ENCODE measurements around the gene A1BG.
"Not testable (repeated sequence)": the region's sequence is repeated elsewhere in the genome, so short reads cannot be mapped to it uniquely, and the experiment has no call there.

Gene A1BG

DNA sequence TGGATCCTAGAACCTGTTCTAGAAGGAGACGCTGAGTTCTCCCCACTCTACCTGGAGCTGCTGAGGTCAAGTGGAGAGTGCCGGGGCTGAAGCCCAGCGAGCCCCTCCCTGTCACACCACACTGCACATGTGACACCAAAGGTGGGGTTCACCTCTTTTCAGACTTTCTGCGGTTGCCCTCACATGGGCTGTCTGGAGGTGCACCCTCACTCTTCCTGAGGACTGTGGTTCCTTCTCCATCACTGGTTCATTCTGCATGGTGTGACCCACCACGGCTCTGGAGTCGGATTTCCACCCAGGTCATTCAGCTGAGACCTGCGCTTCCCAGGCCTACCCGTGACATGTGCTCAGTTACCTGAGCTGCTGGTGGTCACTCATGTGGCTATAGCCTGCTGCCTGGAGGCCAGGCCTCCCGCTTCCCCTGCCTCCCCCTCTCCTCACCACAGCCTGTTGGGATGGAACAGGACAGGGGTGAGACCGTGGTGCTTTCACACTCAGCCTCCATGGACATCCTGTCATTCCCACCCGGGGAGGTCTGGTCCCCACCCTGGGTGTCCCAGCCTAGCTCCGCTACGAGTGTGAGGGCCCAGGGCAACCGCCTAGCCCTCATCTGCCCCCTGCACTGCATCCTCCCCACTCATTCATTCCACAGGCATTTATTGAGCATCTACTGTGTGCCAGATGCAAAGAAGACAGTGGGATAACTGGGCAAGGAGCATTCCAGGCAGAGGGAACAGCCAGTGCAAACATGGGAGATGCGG lies 605 bp upstream of the A1BG start:
- Histone ChIP-seq H3K36me3 (ENCODE audit: control insufficient read depth, low read depth, low read length) (no peaks in the 10 kb centered on the region), H3K4me3 (ENCODE audit: low read length) (no peak overlapping the region), H3K9ac (ENCODE audit: low read length) (no peak overlapping the region), H3K4me1 (ENCODE audit: control insufficient read depth, low read depth, low read length) (no peaks in the 10 kb centered on the region), H3K27me3 (ENCODE audit: control insufficient read depth, insufficient read depth, low read length) (no peaks in the 10 kb centered on the region), H3K9me3 (ENCODE audit: control insufficient read depth, low read depth, low read length) (no peaks in the 10 kb centered on the region), H3K27ac (ENCODE audit: low read length) (no peak overlapping the region)

DNA sequence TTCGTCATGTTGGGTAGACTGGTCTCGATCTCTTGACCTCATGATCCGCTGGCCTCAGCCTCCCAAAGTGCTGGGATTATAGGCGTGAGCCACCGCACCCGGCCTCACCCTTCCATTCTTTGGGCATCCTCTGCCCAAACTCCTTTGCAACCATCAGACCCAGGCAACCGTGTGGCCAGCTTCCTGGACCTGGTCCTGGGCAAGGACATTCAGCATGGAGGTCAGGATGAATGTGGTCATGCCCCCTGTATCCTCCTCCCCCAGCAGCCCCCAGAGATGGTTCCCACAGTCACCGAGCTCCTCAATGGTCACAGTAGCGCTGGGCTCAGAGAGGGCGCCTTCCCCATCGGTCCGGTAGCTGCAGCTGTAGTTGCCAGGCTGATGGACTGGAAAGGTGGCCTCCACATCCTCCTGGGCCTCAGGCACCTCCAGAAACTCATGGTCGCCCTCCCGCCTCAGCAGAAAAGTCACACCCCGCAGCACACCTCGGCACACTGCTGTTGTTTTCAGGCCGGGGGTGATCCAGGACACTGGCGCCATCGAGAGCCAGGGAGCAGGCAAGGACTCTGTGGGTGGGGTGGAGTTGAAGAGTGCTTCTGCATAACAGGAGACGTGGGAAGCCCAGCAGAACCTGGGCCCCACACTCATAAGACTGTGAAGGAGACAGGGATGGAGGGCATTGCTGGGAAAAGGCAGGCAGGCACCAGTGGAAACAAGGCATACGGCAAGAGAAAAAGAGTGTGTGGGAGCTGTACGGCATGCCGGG lies 1.1 kb downstream of the A1BG start:
- Histone ChIP-seq H3K4me1 (ENCODE audit: control insufficient read depth, low read depth, low read length) (peaks cover 4% of the 10 kb centered on the region), H3K27ac (ENCODE audit: low read length) (no peak overlapping the region), H3K9me3 (ENCODE audit: control insufficient read depth, low read depth, low read length) (no peaks in the 10 kb centered on the region), H3K36me3 (ENCODE audit: control insufficient read depth, low read depth, low read length) (no peaks in the 10 kb centered on the region), H3K27me3 (ENCODE audit: control insufficient read depth, insufficient read depth, low read length) (peaks cover 7% of the 10 kb centered on the region), H3K9ac (ENCODE audit: low read length) (no peak overlapping the region), H3K4me3 (ENCODE audit: low read length) (no peak overlapping the region)

DNA sequence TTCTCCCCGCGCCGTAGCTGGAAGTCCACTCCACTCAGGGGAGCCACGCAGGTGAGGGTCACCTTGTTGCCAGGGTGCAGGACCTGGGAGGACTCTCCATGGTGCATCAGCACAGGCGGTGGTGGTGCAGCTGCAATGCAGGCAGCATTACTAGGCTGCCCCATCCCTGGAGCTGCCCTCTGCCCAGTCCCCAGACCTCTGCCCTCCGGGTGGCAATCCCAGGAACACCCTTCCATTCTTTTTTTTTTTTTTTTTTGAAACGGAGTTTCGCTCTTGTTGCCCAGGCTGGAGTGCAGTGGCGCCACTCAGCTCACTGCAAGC lies 1.8 kb downstream of the A1BG start:
- no peaks in the 10 kb centered on the region for H3K9me3 ChIP-seq (ENCODE audit: control insufficient read depth, low read depth, low read length)
- H3K4me1 ChIP-seq (ENCODE audit: control insufficient read depth, low read depth, low read length): peaks cover 4% of the 10 kb centered on the region
- H3K36me3 ChIP-seq (ENCODE audit: control insufficient read depth, low read depth, low read length): no peaks in the 10 kb centered on the region
- peaks cover 11% of the 10 kb centered on the region for H3K27me3 ChIP-seq (ENCODE audit: control insufficient read depth, insufficient read depth, low read length)
- no peak overlapping the region for H3K27ac ChIP-seq (ENCODE audit: low read length)
- H3K4me3 ChIP-seq (ENCODE audit: low read length): no peak overlapping the region
- no peak overlapping the region for H3K9ac ChIP-seq (ENCODE audit: low read length)

DNA sequence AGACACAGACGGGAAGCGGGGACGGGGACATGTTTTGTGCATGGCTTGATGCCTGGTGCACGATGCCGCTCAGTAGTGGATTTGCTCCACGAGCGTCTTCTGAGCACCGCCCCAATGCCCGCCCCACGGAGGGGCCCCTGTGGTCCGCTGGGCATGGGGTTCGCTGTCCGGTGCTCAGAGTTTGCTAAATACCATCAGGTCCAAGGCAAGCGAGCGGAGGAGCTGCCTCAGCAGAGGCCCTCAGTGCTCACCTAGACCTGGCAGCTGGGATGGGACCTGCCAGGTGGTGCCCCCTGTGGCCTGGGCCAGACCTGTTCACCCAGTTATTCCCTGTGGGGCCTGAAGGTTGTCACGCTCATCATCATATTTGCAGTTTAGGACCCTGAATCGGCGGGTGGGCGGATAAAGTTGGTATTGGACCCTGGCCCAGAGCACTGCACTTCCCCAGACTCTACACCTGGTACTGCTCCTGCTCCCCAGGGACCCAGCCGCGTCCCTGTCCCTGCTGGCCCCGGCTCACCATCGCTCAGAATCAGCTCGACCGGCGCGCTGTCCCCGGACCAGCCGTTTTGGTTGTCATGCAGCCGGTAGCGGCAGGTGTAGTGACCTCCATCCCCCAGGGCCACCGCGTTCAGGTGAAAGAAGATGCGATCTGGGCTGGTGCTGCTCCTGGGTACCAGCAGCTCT lies 2.3 kb downstream of the A1BG start:
- no peaks in the 10 kb centered on the region for H3K36me3 ChIP-seq (ENCODE audit: control insufficient read depth, low read depth, low read length)
- H3K4me3 ChIP-seq (ENCODE audit: low read length): no peak overlapping the region
- H3K9ac ChIP-seq (ENCODE audit: low read length): no peak overlapping the region
- no peak overlapping the region for H3K27ac ChIP-seq (ENCODE audit: low read length)
- H3K27me3 ChIP-seq (ENCODE audit: control insufficient read depth, insufficient read depth, low read length): peaks cover 16% of the 10 kb centered on the region
- H3K4me1 ChIP-seq (ENCODE audit: control insufficient read depth, low read depth, low read length): peaks cover 4% of the 10 kb centered on the region
- H3K9me3 ChIP-seq (ENCODE audit: control insufficient read depth, low read depth, low read length): no peaks in the 10 kb centered on the region

DNA sequence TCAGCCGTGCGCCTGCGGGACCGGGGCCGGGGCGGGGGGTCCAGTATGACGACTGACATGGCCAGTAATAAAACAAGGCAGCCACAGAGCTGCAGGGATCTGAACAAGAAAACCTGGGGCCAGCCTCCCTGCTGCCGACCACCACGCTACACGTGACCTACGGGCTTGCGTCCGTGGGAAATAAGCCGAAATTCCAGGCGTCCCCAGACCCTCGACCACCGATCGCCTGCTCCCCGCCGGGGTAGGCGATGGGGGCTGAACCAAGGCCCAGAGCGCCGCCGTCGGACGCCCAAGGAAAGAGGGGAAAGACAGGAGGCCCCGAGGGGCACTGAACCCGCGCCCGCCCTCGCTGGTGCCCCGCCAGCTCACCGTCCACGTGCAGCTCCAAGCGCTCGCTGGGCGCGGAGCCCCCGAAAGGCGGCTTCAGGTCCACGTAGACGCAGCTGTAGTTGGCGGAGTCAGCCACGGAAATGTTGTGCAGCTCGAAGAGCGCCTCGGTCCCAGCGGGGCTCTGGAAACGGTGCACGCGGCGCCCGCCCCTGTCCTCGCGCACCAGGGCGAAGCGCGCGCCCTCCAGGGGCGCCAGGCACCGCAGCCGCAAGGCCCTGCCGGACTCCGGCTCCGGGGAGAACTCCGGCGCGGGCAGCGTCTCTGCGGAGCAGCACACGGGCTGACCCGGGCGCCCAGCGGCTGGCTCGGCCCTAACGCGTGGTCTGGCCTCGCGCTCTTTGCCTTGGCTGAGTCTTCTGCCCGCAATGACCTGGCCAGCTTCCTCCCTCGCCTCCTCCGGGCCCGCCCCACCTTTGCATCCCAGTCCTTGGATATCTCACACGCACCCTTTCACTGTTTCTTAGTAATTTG lies 3.1 kb downstream of the A1BG start:
- no peaks in the 10 kb centered on the region for H3K9me3 ChIP-seq (ENCODE audit: control insufficient read depth, low read depth, low read length)
- H3K27me3 ChIP-seq (ENCODE audit: control insufficient read depth, insufficient read depth, low read length): peaks cover 20% of the 10 kb centered on the region
- H3K4me1 ChIP-seq (ENCODE audit: control insufficient read depth, low read depth, low read length): peaks cover 4% of the 10 kb centered on the region
- no peaks in the 10 kb centered on the region for H3K36me3 ChIP-seq (ENCODE audit: control insufficient read depth, low read depth, low read length)
- no peak overlapping the region for H3K4me3 ChIP-seq (ENCODE audit: low read length)
- no peak overlapping the region for H3K27ac ChIP-seq (ENCODE audit: low read length)
- H3K9ac ChIP-seq (ENCODE audit: low read length): no peak overlapping the region

DNA sequence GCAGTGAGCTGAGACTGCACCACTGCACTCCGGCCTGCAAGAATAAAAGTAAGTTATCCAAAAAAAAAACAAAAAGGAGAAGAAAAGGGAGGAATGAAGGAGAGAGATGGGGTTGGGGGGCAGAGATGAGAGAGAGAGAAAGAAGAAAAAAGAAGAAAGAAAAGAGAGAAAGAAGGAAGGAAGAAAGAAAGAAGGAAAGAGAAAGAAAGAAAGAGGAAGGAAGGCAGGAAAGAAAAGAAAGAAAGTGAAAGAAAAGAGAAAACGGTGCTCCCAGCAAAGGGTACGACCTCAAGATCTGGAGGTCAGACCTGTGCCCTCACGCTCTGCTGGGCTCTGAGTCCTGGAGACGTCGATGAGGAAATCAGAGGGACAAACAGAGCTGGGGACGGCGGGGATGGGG lies 3.7 kb downstream of the A1BG start:
- Histone ChIP-seq H3K36me3 (ENCODE audit: control insufficient read depth, low read depth, low read length) (no peaks in the 10 kb centered on the region), H3K9ac (ENCODE audit: low read length) (no peak overlapping the region), H3K4me3 (ENCODE audit: low read length) (no peak overlapping the region), H3K27me3 (ENCODE audit: control insufficient read depth, insufficient read depth, low read length) (peaks cover 20% of the 10 kb centered on the region), H3K9me3 (ENCODE audit: control insufficient read depth, low read depth, low read length) (no peaks in the 10 kb centered on the region), H3K4me1 (ENCODE audit: control insufficient read depth, low read depth, low read length) (peaks cover 4% of the 10 kb centered on the region), H3K27ac (ENCODE audit: low read length) (no peak overlapping the region)

DNA sequence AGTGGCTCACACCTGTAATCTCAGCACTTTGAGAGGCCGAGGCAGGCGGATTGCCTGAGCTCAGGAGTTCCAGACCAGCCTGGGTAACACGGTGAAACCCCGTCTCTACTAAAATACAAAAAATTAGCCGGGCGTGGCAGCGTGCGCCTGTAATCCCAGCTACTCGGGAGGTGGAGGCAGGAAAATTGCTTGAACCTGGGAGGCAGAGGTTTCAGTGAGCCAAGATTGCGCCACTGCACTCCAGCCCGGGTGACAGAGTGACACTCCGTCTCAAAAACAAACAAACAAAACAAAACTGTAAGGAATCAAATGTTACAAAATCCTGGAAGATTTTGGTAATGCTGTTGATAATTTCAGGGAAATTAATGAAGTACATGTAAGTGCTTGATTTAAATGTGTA lies 5.2 kb downstream of the A1BG start:
- H3K4me1 ChIP-seq (ENCODE audit: control insufficient read depth, low read depth, low read length); H3K9me3 ChIP-seq (ENCODE audit: control insufficient read depth, low read depth, low read length); H3K27ac ChIP-seq (ENCODE audit: low read length); H3K36me3 ChIP-seq (ENCODE audit: control insufficient read depth, low read depth, low read length): not testable (repeated sequence)
- Histone ChIP-seq H3K9ac (ENCODE audit: low read length) (peak overlapping the region; percentile 48), H3K4me3 (ENCODE audit: low read length) (peak overlapping the region; percentile 85), H3K27me3 (ENCODE audit: control insufficient read depth, insufficient read depth, low read length) (peaks cover 20% of the 10 kb centered on the region)

DNA sequence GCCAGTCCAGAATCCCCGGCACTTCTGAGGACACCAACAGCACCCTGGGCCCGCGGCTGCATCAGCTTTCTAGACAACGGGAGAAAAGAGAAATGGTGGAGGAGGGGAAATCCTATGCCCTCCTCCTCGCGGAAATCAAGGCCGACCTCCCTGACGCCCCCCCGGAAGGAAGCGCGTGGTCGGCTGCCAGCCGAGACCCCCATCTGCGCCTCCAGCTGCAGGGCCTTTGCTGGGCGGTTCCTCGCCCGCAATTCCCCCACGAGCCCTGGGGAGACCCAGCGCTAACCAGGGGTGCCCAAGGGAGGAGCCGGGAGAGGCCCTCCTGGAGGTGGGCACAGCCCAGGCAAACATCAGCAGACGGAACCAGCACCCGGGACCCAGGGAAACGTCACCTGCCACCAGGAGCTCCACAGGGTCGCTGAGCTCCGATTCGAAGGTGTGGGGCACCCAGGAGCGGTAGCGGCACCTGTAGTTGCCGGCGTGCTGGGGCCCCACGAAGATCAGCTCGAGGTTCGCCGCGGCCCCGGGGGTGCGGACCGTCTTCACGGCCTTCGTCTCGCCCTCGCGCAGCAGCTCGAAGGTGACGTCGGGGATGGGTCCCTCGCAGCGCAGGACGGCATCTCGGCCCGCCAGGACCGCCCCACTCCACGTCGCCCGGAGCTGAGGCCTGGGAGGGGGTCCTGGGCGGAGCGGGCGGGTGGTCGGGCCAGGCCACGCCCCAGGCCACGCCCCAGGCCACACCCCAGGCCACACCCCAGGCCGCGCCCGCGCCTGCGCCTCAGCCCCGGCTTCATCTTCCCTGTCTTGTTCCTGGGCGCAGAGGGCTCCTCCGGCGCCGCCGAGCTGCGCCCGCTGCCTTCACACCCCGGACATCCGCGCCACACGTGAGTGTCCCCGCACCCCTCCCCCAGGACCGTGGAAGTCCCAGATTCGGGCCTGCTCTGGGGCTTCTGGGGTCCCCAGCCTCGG lies 6.0 kb downstream of the A1BG start:
- peak overlapping the region; percentile 85 for H3K4me3 ChIP-seq (ENCODE audit: low read length)
- H3K27ac ChIP-seq (ENCODE audit: low read length): no peak overlapping the region

DNA sequence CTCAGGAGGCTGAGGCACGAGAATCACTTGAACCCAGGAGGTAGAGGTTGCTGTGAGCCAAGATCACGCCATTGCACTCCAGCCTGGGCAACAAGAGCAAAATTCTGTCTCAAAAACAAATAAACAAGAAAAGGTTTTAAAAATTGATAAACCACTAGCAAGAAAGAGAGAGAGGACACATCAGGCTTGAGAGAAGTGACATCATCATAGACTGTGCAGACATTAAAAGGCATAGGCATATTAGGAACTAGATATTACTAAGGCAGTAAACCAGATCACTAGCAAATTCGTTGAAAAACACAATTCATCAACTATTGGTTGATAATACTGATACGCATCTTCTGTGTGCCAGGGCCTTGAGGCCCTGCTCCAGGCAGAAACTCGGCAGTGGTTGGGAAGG lies 7.7 kb downstream of the A1BG start:
- H3K9ac ChIP-seq (ENCODE audit: low read length): no peak overlapping the region
- no peak overlapping the region for H3K27ac ChIP-seq (ENCODE audit: low read length)
- H3K4me1 ChIP-seq (ENCODE audit: control insufficient read depth, low read depth, low read length): peaks cover 4% of the 10 kb centered on the region

More for the DNA sequence above, 6.0 kb downstream of the A1BG start:
- peaks cover 20% of the 10 kb centered on the region for H3K27me3 ChIP-seq (ENCODE audit: control insufficient read depth, insufficient read depth, low read length)
- no peaks in the 10 kb centered on the region for H3K9me3 ChIP-seq (ENCODE audit: control insufficient read depth, low read depth, low read length)
- H3K4me1 ChIP-seq (ENCODE audit: control insufficient read depth, low read depth, low read length): peaks cover 4% of the 10 kb centered on the region
- H3K36me3 ChIP-seq (ENCODE audit: control insufficient read depth, low read depth, low read length): no peaks in the 10 kb centered on the region
- peak overlapping the region; percentile 48 for H3K9ac ChIP-seq (ENCODE audit: low read length)

DNA sequence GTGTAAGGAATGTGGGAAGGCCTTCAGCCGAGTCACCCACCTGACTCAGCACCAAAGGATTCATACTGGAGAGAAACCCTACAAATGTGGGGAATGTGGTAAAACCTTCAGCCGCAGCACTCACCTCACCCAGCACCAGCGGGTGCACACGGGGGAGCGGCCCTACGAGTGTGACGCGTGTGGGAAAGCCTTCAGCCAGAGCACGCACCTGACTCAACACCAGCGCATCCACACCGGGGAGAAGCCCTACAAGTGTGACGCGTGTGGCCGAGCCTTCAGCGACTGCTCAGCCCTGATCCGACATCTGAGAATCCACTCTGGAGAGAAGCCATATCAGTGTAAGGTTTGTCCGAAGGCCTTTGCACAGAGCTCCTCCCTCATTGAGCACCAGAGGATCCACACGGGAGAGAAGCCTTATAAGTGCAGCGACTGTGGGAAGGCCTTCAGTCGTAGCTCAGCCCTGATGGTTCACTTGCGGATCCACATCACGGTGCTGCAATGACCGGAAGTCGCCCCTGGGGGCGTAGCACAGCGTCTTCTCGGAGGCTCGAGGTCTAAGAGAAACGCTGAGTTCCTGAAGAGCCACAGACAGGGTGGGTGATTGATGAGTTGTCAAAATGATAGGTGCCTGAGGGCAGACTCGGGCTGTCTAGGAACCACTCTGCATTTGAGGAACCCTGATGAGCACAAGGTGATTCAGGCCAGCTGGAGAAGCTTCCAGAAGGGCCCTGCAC lies 14.3 kb downstream of the A1BG start:
- Histone ChIP-seq H3K36me3 (ENCODE audit: control insufficient read depth, low read depth, low read length) (peaks cover 7% of the 10 kb centered on the region), H3K27ac (ENCODE audit: low read length) (no peak overlapping the region), H3K9me3 (ENCODE audit: control insufficient read depth, low read depth, low read length) (no peaks in the 10 kb centered on the region), H3K9ac (ENCODE audit: low read length) (no peak overlapping the region), H3K4me3 (ENCODE audit: low read length) (no peak overlapping the region), H3K4me1 (ENCODE audit: control insufficient read depth, low read depth, low read length) (no peaks in the 10 kb centered on the region), H3K27me3 (ENCODE audit: control insufficient read depth, insufficient read depth, low read length) (no peaks in the 10 kb centered on the region)

More for the DNA sequence above, 7.7 kb downstream of the A1BG start:
- Histone ChIP-seq H3K4me3 (ENCODE audit: low read length) (no peak overlapping the region), H3K27me3 (ENCODE audit: control insufficient read depth, insufficient read depth, low read length) (peaks cover 20% of the 10 kb centered on the region), H3K9me3 (ENCODE audit: control insufficient read depth, low read depth, low read length) (no peaks in the 10 kb centered on the region), H3K36me3 (ENCODE audit: control insufficient read depth, low read depth, low read length) (no peaks in the 10 kb centered on the region)
